Fibroblast of mammary gland (primary cell): ENCODE data around the gene KDF1.

Experiments
- DNase-seq: peaks from one replicate; pipeline ENCODE4 v3.0.0-alpha.2; 2010; ENCODE audit warnings: low read depth
- H3K4me3 ChIP-seq: 2 replicates; pipeline ENCODE4 v1.5.1; 2011; ENCODE audit warnings: low read depth, mild to moderate bottlenecking, low read length, moderate library complexity; ENCODE audit not compliant: control insufficient read depth
- TF ChIP-seq, protein P1 (sequence below): conservative IDR thresholded peaks from 2 replicates; pipeline ENCODE4 v1.5.1; 2011; ENCODE audit warnings: low read depth, low read length, inconsistent platforms; ENCODE audit not compliant: control insufficient read depth, insufficient read depth

The KDF1 gene

GRCh38 chr1:26936823-26937222, 23.4 kb downstream of the KDF1 start:
- DNase-seq = no peak
- H3K4me3 ChIP-seq = no peak overlapping the region
- TF ChIP-seq, protein P1, sequence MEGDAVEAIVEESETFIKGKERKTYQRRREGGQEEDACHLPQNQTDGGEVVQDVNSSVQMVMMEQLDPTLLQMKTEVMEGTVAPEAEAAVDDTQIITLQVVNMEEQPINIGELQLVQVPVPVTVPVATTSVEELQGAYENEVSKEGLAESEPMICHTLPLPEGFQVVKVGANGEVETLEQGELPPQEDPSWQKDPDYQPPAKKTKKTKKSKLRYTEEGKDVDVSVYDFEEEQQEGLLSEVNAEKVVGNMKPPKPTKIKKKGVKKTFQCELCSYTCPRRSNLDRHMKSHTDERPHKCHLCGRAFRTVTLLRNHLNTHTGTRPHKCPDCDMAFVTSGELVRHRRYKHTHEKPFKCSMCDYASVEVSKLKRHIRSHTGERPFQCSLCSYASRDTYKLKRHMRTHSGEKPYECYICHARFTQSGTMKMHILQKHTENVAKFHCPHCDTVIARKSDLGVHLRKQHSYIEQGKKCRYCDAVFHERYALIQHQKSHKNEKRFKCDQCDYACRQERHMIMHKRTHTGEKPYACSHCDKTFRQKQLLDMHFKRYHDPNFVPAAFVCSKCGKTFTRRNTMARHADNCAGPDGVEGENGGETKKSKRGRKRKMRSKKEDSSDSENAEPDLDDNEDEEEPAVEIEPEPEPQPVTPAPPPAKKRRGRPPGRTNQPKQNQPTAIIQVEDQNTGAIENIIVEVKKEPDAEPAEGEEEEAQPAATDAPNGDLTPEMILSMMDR = no peak

DNA sequence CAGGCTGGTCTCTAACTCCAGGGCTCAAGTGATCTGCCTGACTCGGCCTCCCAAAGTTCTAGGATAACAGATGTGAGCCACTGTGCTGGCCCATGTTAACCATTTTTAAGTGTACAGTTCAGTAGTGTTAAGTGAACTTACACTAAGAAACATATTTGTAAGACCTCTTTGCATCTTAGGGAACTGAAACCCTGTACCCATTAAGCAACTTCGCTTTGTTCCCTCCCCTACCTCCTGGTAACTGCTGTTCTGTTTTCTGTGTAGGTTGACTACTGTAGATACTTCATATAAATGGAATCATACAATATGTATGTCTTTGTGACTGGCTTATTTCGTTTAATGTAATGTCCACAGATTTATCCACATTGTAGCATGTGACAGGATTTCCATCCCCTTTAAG, 27.7 kb downstream of the KDF1 start:
- H3K4me3 ChIP-seq = no peak overlapping the region
- TF ChIP-seq, protein P1 = no peak
- DNase-seq = no peak

- TF ChIP-seq, protein P1 = no peak
- peak; percentile 19 for DNase-seq
- H3K4me3 ChIP-seq = no peak overlapping the region
Measured at GRCh38 chr1:26923711-26924110, 36.6 kb downstream of the KDF1 start.

GRCh38 chr1:26922901-26923300, 37.4 kb downstream of the KDF1 start:
- H3K4me3 ChIP-seq = peak overlapping the region; percentile 89
- no peak for DNase-seq
- TF ChIP-seq, protein P1 = no peak

DNA sequence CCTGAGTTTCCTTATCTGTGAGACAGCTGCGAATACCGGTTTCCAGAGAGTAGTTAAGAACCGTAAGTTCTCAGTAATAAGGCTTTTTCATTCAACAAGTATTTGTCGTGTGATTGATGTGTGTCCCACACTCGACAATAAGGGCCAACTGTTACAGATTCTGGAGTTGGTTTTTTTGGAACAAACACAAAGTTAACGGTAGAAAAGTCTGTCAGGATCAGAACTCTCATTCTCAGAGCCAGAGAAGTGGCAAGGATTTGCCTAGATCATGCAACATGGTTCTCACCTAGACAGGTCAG, 37.9 kb downstream of the KDF1 start:
- TF ChIP-seq, protein P1 = no peak
- no peak for DNase-seq
- peak overlapping the region; percentile 89 for H3K4me3 ChIP-seq

DNA sequence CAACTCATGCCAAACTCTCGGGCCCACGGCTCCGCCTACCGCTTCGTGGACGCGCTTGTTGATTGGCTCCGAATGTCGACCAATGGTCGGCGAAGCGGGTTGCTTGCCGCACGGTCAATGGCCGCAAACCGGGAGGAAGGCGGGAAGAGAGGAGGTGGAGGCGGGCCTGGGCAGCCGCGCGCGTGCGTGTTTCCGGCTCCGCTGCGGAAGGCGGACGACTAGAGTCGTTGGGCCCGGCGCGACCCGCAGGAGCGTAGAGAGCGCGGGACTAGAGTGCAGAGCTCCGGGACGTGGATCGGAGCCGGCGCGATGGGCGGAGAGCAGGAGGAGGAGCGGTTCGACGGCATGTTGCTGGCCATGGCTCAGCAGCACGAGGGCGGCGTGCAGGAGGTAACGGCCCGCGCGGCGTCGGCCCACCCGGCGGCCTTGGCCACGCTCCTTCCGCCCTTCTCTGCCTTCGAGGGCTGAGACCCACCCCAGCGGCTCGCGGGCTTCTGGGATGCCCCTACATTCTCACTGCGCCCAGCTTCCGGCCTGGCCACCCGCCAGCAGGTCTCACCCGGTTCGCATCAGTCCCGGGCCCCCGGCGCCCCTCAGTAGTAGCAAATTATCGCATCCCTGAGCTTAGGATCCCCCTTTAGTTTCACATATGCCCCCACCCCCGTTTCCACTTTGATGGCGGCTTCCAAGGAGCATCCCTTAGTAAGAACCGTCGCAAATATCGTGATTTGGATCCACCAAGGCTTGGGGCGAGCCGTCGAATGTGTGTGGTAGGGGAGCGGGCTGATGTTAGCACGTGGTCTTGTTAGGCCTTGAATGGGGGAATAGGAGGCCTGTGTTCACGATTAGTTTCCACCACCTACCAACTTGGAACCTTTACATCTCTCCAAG, 38.5 kb downstream of the KDF1 start, which contains the start of gene NUDC:
Gene NUDC, plus strand, starts transcription at position 204 of the 891 bp plus-strand sequence. Its CDS starts 106 bp downstream, at position 310.
- TF ChIP-seq, protein P1 = no peak
- peak; percentile 94 for DNase-seq
- peak within 1 kb of the TSS; percentile 89 for H3K4me3 ChIP-seq

GRCh38 chr1:26921126-26921539, 39.1 kb downstream of the KDF1 start:
- no peak for DNase-seq
- TF ChIP-seq, protein P1 = no peak
- H3K4me3 ChIP-seq = peak overlapping the region; percentile 89
